Activated T-helper 1 cell treated with anti-CD3 and anti-CD28 coated beads, Interleukin-2, amount 50 U/mL, for 16 hours (primary cell): ENCODE results near the gene SHANK2.
"Not testable (repeated sequence)": the region's sequence is repeated elsewhere in the genome, so short reads cannot be mapped to it uniquely, and the experiment has no call there.

Experiments used
- DNase-seq, 2 donors: peaks; one replicate each; pipeline ENCODE4 v3.0.0-alpha.2; 2020; ENCODE audit warnings: low read depth in 1 of 2, low spot score in 1 of 2

Gene SHANK2

GRCh38 chr11:71245601-71246391 lies 6.6 kb downstream of the SHANK2 start:
- no peak for DNase-seq

GRCh38 chr11:71244116-71244810 lies 8.1 kb downstream of the SHANK2 start:
- no peak for DNase-seq

- no peak for DNase-seq
Measured at GRCh38 chr11:71242391-71242790, 10.0 kb downstream of the SHANK2 start.

GRCh38 chr11:71241721-71242259 lies 10.6 kb downstream of the SHANK2 start:
- no peak for DNase-seq

- DNase-seq = no peak
Measured at GRCh38 chr11:71240865-71241691, 11.3 kb downstream of the SHANK2 start.

GRCh38 chr11:71240061-71240690 lies 12.2 kb downstream of the SHANK2 start:
- DNase-seq = no peak

GRCh38 chr11:71239581-71239980 lies 12.8 kb downstream of the SHANK2 start:
- no peak for DNase-seq

GRCh38 chr11:71238941-71239340 lies 13.4 kb downstream of the SHANK2 start:
- DNase-seq = no peak

- no peak for DNase-seq
Measured at GRCh38 chr11:71238285-71238875, 14.0 kb downstream of the SHANK2 start.

- no peak for DNase-seq
Measured at GRCh38 chr11:71237853-71238252, 14.5 kb downstream of the SHANK2 start.

GRCh38 chr11:71236836-71237475 lies 15.4 kb downstream of the SHANK2 start:
- DNase-seq = no peak

GRCh38 chr11:71235719-71236118 lies 16.7 kb downstream of the SHANK2 start:
- no peak for DNase-seq

- not testable (repeated sequence) for DNase-seq
Measured at GRCh38 chr11:71233896-71234852, 18.2 kb downstream of the SHANK2 start.

- no peak for DNase-seq
Measured at GRCh38 chr11:71232364-71232763, 20.0 kb downstream of the SHANK2 start.

GRCh38 chr11:71228961-71229360 lies 23.4 kb downstream of the SHANK2 start:
- no peak for DNase-seq

GRCh38 chr11:71227058-71227659 lies 25.2 kb downstream of the SHANK2 start:
- DNase-seq = no peak

- DNase-seq = no peak
Measured at GRCh38 chr11:71223671-71224660, 28.4 kb downstream of the SHANK2 start.
